Placental epithelial cell (primary cell): ENCODE results near the gene CYP4V2. TPM values are rescaled to one million over a fixed set of nuclear protein-coding genes. Genes with fewer than 3 reads are reported as not detected.

Experiments
- total RNA-seq: library from RNA; depleted of rRNA; stranded (reverse); fragments of >200 nt; gene quantifications from 2 replicates; pipeline ENCODE4 v1.2.3, GENCODE V29; 2012

CYP4V2 gene
- 3.7 and 6.7 TPM in 2 replicates for total RNA-seq

DNA sequence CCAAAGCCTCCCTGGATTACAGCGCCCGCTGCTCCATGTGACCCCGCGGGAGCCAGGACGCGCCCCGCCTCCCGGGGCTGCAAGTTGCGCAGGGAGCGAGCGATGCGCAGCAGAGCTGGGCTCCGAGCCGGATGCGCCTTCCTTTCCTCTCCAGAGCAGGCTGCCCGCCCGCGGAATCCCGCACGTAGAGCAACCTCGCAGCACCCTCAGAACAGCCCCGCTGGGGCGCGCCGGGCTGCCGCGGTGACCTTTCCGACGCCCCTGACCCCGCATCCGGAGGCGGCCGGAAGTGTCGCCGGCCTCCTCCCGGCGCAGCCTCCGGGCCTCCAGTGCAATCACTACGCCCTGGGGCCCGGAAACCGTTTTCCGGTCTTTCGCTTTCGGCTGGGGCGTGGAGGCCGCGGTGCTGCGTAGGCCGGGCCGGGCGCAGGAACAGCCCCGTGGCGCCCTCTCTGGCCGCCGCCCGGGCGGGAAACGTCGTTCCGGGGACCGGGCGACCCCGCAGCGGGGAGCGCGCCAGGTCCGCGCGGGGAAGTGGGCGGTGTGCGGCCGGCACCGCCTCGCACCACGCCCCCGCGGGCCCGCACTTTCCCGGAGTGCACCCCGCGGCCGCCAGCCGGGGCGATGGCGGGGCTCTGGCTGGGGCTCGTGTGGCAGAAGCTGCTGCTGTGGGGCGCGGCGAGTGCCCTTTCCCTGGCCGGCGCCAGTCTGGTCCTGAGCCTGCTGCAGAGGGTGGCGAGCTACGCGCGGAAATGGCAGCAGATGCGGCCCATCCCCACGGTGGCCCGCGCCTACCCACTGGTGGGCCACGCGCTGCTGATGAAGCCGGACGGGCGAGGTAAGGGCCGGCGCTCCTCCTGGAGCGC, at the start of gene CYP4V2:
CYP4V2 (plus strand) TSS at position 368 of the 866 bp plus-strand sequence; CDS start at position 625, 257 bp downstream.

GRCh38 chr4:186227221-186227620, 35.9 kb downstream of the CYP4V2 start, which contains the start of gene KLKB1:
Gene KLKB1, plus strand, starts transcription at chr4:186227507. Its CDS starts 689 bp downstream, at chr4:186228196.

Other genes starting within 250 kb of the CYP4V2 start
- gene TLR3, start 122.4 kb upstream of the CYP4V2 start, total RNA-seq, result 3.3 and 4.3 TPM in 2 replicates
- gene FAM149A, start 86.9 kb upstream of the CYP4V2 start, total RNA-seq, result 1.5 and 9.0 TPM in 2 replicates
- gene KLKB1, start 35.9 kb downstream of the CYP4V2 start, total RNA-seq, result not detected in 2 replicates
- not detected in 2 replicates for gene F11, start 74.6 kb downstream of the CYP4V2 start, total RNA-seq